NCI-H2196 treated with DMSO at 0.1 percent for 48 hours (cell line): ENCODE results near the gene CCRL2.
"Not testable (repeated sequence)": the region's sequence is repeated elsewhere in the genome, so short reads cannot be mapped to it uniquely, and the experiment has no call there.

Source experiments
- DNase-seq: peaks from one replicate; lab custom pipeline; 2025; ENCODE audit not compliant: unreplicated experiment; lab: John Stamatoyannopoulos, UW

Gene CCRL2

DNA sequence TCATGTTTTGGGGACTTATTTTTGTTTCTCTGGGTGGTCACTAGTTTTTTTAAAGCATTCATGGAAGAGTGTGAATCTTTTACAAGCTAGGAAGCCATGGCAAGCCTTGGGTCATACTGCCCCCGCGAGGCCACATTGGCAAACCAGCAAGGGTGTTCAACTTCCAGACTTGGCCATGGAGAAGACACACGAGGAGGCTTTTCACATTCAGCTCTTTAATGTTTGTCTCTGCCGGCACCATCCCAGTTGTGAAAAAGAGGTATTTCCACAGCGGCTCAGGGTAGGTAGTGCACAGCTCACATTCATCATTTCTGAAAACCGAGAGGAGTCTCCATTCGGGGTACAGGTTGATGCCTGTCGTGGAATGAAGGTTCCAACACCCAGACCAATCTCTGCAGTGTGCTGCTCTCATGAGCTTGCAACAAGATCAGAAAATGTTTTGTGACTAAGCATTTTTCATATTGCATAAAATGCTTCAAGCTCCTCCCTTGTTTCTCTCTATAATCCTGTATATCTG lies 28.6 kb upstream of the CCRL2 start:
- DNase-seq = no peak

GRCh38 chr3:46380471-46381221 lies 26.4 kb upstream of the CCRL2 start:
- DNase-seq = no peak

GRCh38 chr3:46381625-46382024 lies 25.4 kb upstream of the CCRL2 start:
- no peak for DNase-seq

GRCh38 chr3:46383211-46383950 lies 23.7 kb upstream of the CCRL2 start:
- no peak for DNase-seq

GRCh38 chr3:46383951-46384330 lies 23.1 kb upstream of the CCRL2 start:
- no peak for DNase-seq

DNA sequence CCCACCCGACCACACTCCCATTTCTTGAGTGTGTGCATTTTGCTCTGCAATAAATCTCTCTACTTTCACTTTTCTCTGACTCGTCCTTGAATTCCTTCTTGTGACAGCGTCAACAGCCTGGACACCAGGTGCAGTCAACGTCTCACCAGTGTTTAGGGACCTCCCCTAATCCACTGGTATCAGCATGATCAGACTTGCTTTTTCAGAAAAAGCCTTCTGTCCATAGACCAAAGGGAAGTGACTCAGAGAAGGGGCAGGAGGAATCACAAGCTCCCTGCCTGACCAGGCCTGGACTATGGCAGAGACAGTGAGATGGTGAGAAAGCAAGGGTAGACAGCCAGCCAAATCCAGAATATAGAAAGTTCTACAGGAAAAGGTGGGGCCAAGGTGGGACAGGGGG lies 20.9 kb upstream of the CCRL2 start:
- no peak for DNase-seq

DNA sequence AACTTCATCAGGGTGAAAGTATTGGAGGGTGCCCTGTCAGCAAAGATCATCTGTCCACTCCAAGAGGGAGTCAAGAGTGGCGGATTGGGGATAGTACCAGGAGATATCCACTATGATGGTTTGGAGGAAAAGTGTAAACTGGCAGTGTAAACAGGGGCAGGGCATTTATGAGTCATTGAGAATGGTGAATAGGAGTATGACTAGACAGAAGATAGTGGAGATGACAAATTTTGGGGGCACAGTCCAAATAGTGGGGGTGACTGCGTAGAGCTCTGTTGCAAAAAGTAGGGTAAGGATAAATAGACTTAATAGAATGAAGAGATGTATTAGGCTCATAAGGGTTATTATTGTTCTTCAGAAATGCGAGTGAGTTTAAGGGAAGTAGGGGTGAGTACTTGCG lies 18.2 kb upstream of the CCRL2 start:
- DNase-seq = not testable (repeated sequence)

DNA sequence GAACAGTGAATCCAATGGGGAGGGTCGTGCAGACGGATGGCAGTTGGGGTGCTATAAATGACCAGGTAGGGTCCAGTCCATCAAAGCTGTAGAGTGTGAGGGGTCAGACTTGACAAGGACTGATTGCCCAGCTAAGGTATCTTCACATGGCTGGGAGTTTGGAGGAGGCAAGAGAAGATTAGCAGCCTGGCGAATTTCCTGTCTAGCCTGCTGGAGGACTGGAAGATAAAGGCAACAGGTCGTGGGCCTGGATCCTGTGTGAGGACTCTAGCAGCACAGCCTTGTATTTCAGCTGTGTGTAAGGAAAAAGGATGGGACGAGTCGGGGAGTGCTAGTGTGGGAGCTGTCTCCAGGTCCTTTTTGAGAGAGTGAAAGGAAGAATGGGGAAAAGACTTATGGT lies 17.8 kb upstream of the CCRL2 start:
- DNase-seq = no peak

- DNase-seq = not testable (repeated sequence)
Measured at GRCh38 chr3:46391526-46391925, 15.5 kb upstream of the CCRL2 start.

GRCh38 chr3:46393011-46393410 lies 14.0 kb upstream of the CCRL2 start:
- no peak for DNase-seq

DNA sequence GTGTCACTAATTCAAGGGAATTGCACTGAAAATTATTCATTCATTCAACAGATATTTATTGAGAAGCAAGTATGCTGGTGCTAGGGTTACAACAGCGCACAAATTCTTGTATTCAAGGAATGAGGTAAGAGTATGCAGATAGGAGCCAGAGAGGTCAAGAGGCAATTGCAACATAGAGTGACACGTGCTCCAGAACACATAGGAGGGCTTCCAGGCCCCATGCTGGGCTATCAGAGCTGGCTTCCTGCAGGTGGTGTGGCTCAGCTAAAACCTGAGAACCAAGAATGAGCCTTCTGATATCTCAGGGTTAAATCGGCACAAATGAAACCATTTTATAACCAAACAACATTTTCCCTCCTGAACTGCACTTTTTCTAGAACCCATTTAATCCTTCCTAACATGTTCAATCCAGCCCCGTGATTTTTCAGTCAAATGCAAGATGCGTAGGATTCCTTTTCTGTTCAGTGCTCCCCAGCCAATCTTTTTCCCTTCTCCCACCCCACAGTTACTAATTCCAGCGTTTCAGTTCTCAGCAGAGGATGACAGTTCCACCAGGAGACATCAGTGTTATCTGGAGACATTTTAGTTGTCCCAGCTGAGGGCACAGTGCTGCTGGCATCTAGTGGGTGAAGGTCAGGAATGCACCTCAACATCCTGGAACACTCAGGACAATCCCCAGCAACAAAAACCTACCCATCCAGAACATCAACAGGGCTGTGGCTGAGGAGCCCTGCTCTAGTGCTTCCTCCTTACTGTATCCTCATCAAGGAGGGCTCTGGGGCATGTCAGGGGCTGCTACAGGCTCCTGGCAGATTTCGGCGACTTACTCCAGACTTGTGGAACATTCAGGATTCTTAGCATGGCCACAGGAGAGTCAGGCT lies 13.3 kb upstream of the CCRL2 start:
- no peak for DNase-seq

DNA sequence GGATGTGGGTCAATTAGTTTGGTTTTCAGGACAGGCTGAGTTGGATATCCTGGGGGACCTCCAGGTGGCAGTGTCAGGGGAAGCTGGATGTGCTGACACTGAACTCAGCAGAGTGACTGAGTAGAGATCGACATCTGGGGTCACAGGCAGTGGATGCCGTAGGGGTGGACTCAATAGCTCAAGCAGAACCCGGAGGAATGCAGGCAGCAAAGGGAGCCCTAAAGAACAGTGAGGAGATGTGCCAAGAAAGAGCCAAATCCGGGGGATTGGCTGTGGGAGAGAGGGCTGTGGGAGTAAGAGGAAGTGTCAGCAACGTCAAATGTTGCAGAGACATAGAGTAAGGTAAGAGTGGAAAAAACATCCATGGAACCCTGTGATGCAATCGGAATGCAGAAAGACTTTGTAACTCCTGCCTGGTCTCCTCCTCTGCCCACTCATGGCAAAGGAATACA lies 11.8 kb upstream of the CCRL2 start:
- DNase-seq = no peak

GRCh38 chr3:46395766-46396530 lies 11.1 kb upstream of the CCRL2 start:
- DNase-seq = no peak

DNA sequence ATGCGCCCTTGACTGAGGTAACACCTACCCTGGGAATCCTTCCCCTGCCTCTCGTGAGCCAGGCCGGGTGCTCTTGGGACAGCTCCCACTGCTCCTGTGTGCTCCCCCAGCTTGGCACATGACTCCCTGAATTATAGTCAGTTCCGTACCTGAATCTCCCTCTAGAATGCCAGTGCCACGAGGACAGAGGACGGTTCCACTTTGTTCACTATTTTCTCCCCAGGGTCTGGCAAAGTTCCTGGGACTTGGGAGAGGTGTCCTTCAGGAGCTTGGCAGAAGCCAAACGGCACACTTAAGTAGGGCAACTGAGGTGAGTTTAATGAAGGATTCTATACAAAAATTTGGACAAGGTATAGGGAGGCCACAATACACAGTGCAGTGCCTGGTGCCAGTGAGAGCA lies 9.9 kb upstream of the CCRL2 start:
- no peak for DNase-seq

DNA sequence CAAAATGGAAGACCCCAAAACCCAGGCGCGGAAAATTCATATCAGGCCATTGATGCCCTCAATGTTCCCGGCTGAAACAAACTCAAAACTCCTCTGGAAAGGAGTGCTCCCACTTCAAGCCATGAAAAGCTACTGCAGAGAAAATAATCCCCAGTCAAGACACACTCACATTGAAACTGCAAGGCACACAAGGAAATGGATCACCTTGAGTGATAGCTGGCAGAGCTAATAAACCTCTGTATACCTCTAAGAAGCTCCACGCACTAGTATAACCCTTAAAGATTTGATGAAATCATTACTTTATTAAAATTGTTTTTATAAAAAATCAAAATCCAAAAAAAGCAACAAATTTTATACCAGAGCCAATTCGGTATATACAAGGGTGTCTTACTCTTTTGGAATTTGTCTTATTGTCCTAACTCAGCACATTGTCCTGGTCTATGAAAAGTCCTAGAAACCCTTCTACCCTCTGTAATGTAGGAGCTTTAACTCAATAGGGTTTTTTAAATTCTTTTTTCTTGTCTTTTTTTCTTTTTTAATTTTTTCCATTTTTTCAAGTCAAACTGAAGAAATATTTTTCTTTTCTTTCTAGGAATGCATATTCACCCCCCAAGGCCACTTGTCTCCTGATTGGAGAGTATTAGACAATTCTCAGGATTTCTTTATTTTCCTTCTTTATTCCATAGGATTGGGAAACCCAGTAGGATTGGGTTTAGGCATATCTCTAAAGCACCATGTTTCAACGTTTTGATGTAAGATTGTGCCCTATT lies 8.7 kb upstream of the CCRL2 start:
- no peak for DNase-seq

GRCh38 chr3:46399098-46399497 lies 8.0 kb upstream of the CCRL2 start:
- no peak for DNase-seq

DNA sequence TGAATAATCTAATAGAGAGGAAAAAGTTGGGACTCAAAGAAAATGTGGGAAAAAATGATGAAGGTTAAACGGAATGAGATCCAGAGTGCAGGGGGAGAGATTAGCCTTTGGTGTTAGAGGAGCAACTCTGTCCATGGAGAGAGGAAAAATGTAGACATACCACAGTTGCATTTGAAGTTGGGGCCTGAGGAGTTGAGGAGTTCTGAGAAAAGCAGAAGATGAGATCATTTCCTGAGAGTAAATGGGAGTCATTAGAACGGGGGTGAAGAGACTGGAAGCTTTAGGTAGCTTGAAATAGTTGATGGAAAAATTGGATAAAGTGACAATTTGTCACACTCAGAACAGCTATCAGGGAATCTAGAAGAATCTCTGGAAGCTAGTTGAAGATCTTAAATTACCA lies 7.5 kb upstream of the CCRL2 start:
- no peak for DNase-seq

DNA sequence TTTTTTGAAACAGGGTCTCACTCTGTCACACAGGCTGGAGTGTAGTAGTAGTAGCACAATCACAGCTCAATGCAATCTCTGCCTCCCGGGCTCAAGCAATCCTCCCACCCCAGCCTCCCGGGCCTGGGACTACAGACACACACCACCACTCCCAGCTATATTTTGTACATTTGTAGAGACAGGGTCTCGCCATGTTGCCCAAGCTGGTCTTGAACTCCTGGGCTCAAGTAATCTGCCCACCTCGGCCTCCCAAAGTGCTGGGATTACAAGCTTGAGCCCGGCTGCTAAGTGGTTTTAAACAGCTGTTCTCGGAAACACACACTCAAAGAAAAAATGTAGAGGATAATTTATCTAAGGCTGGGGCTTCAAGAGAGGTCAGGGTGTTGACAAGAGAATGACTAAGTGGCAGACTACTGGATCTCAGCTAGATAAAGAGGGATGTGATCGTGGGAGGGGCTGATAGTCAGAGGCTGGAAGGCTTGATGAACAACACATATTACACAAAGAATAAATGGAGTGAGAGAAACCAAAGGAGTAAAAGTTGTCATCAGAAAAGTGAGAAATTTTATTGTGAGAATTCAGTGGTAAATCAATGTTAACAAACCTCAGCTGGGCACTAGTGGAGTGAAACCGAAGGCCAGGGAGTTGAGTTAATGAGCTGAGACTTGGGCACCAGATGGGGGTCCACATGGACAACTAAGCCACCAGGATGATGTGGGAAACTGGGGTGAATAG lies 6.9 kb upstream of the CCRL2 start:
- no peak for DNase-seq

DNA sequence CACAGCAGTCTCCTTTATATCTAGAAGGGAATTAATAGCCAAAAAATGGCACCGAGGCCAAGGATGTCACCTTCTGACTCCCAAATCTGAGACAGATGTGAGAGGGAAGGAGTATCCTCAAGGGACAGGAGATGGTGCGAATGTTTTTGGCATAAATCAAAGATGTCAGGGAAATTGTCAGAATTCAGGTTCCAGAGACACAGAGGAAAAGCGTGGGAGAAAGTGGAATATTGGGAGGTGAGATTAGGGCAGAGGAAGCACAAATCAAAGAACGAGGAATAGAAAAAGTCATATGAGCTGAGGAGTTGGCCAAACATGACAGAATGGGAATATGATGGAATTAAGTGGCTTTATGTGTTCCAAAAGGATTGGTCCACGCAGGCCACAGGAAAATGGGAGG lies 6.2 kb upstream of the CCRL2 start:
- DNase-seq = no peak
